Heart left ventricle (tissue), 13 donors: ENCODE measurements around the gene NCAM1.

Source experiments
- POLR2A ChIP-seq, 2 donors: fragments of 450-650 bp; IDR thresholded peaks; one replicate each; pipeline ENCODE4 v1.6.1; 2017; ENCODE audit warnings: antibody characterized with exemption in 2 of 2, mild to moderate bottlenecking in 2 of 2, moderate library complexity in 2 of 2
- TF ChIP-seq, protein P1 (sequence below), 12 donors: fragments of 200-600 bp; sonication (generic) in 4 of 12; IDR thresholded peaks; one replicate each; pipeline versions ENCODE4 v1.5.0 to v1.8.0; 2018 to 2022; ENCODE audit warnings: antibody characterized with exemption in 12 of 12, mild to moderate bottlenecking in 5 of 12
- donor health status: ischemic (EF 13 %, LVEDD 7.1; RV severe dilation, severe dysfunction).
- donor health status: DM: no; HTN: yes; CAD: no.
- donor health status: DM: no; HTN: no; CAD: no.
- donor health status: ischemic (EF 25% LVEDD 6.9; RV normal size, moderate dysfunction).
- donor health status: ischemic (EF 25% LVEDD 5.7; RV mildly dilated, moderate dysfunction).
- donor health status: ischemic (EF 35%, LVEDD 5.7; RV mildly dilated, moderate dysfunction).
- donor health status: nonischemic (EF 11% LVEDD 7.7; RV severe dilation, severe dysfunction).
- donor health status: DM: yes; HTN: yes; CAD: no.
- donor health status: PGD.
- donor health status: ischemic (EF 29% LVEDD 5.4; RV normal size, mild dysfunction).
- donor health status: nonischemic (EF 23%, LVEDD 6.1; RV moderate dilation, normal function).

DNA sequence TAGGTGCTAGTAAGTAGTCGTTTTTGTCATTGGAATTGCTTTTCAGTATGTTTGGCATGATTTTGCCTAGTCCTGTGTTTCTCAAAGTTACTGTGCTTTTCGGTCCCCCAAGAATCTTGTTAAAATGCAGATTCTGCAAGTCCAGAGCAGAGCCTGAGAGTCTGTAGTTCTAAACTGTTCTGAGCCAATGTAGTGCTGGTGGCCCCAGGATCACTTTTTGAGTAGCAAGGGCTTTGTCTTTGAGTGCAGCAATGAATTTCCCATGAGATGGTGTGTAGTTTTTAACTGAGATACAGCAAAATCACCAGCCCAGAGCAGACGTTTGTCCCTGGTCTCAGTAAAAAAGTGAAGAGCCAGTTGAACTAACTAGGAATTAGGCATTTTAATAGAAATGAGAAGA, 122.4 kb downstream of the NCAM1 start:
- TF ChIP-seq, protein P1, sequence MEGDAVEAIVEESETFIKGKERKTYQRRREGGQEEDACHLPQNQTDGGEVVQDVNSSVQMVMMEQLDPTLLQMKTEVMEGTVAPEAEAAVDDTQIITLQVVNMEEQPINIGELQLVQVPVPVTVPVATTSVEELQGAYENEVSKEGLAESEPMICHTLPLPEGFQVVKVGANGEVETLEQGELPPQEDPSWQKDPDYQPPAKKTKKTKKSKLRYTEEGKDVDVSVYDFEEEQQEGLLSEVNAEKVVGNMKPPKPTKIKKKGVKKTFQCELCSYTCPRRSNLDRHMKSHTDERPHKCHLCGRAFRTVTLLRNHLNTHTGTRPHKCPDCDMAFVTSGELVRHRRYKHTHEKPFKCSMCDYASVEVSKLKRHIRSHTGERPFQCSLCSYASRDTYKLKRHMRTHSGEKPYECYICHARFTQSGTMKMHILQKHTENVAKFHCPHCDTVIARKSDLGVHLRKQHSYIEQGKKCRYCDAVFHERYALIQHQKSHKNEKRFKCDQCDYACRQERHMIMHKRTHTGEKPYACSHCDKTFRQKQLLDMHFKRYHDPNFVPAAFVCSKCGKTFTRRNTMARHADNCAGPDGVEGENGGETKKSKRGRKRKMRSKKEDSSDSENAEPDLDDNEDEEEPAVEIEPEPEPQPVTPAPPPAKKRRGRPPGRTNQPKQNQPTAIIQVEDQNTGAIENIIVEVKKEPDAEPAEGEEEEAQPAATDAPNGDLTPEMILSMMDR (IDR thresholded peaks at IDR 0.05), result no peak
- no peak for TF ChIP-seq POLR2A (IDR thresholded peaks at IDR 0.05)
